CMK (cell line): Measurements from ENCODE around the gene CACNB2.

ENCODE experiments used
- DNase-seq: peaks from one replicate; pipeline ENCODE4 v3.0.0-alpha.2; 2010; ENCODE audit warnings: low read depth

The CACNB2 gene

DNA sequence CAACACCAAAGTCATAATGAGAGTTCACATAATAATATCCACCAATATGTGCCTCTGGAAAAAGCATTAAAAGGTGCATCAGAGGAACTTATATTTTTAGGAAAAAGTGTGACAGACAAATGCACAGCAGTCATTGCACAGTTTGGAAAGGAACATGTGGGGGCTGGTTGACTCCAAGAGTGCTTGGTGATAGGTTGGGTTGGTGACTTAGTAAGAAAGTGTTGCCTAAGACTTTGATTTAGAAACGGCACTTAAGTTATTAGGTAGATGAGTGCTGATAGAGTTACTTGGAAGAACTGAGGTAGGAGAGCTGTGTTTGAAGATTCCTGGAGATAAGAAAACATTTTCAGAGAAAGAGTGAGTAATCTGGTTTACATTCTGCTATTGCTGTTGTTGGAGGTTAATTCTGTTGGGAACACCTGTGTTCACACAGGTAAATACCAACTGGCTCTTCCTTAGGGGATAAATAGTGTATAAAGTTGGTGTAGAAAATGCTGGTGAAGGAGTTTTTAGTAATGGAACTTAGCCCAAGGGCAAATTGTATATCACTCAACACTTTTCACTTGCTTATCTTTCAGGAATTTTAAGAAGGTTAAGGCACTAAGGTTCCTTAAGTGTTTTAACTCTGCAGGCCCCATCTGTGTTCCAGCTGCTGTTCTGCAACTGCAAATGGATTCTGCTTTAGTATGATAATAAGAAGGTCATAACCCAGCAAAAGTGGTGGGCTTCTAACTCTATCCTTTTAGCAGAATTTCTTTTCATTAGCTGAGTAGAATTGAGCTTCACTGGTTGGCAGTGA, 315.1 kb downstream of the CACNB2 start:
- DNase-seq, result no peak

DNA sequence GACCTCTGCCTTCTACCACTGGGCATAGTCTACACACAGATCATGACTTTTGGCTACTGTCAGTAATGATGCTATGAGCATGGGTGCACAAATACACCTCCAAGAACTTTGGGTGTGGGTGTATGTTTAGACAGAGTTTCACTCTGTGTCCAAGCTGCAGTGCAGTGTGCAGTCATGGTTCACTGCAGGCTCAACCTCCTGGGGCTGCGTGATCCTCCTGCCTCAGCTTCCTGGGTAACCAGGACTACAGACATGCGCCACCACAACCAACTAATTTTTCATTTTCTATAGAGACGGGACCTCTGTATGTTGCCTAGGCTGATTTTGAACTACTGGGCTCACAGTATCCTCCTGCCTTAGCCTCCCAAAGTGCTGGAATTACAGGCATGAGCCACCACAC, 316.8 kb downstream of the CACNB2 start:
- DNase-seq, result no peak

DNA sequence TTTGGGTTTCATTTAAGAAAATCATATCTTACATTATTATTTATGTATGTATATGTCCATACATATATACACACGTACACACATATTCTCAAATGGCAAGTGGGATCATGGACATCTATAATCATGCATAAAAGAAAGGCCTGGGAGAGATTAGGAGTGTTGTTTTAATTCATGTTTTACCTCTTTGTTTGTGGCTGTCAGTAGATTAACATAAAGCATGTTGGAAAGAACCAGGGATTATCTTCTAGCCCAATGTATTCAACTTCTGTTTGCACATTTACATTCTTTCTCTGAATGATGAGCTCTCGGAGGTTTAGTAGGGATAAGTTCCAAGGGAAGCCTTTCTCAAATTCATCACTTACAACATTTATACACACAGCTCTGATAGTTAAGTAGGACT, 319.8 kb downstream of the CACNB2 start:
- no peak for DNase-seq

DNA sequence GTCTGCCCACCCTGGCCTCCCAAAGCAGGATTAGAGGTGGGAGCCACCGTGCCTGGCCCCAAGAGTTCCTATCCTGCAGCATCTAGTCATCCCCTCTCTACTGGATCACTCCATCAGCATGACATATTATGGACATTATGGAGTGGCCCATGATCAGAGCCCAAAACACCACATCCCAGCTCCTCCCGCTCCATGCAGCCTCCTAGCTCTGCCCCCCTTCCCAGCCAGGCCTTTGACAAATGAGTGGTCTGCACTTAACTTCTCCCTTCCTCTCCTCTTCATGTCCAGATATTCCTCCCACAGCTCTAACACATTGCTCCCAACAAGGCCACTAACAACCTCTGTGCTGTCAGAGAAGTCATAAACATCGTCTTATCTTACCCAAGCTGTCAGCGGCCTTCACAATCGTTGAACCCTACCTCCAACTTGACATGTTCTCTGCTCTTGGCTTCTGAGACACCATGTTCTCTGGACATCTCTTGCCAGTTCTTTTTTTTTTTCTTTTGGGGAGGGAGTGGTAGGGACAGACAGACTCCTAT, 323.5 kb downstream of the CACNB2 start:
- no peak for DNase-seq

DNA sequence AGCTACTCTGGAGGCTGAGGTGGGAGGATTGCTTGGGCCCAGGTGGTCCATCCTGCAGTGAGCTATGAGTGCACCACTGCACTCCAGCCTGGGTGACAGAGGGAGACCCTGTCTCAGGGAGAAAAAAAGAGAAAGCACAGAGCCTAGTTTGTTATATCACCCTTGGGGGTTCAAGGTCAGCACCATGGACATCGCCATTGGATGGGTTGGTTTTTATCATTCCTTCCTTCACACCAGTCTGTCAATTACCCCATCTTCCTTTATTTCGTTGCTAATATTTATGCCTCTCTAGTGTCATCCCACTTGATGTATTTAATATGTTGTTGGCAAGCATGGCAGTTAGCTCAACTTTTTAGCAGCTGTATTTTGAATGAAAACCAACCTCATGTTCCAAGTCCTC, 328.9 kb downstream of the CACNB2 start:
- DNase-seq, result no peak

DNA sequence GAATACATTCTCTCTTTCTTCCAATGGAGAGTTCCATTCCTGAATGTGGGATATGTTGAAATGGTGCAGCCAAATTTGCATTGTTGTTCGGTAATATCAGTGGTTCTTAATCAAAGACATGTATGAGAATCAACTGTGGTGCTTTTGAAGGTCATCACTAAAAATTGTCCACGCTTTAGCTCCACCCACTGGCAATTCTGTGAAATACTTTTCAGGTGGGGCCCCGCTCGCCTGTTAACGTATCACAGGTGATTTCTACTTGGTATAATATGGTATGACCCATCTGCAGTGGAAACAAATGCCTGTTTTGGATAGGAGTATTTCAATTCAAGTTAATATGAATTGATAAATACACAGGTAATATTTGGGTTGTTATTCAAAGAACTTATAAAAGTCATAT, 332.8 kb downstream of the CACNB2 start:
- DNase-seq, result no peak

DNA sequence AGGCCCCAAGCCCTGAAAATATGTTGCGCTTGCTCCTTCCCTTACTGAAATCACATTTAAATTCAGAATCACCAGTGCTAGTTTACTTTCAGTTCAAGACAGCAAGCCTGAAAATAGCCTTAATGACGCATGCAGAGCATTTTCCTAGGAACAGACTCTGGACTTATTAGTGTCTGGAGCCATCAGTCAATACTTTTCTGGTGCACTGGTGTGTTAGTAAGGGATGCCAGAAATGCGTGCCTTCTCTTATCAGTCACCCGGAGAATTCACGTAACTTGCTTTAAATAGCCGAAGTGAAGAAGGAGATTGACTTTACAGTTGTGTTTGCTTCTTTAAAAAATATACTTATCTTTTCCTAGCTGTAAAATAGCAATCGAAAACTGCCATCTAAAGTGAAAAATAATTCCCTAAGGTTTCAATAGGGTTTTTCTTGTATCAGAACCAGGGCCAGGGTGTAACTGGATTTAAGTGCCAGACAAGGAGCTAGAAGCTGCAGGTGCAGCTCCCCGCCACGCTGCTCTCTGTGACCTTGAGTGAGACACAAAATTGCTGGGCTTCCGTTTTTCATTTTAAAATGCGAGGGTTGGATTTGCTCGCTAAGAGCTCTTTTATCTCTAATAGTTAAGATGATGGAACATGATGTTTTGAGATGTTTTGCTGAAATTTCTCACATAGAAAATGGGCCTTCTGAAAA, 333.3 kb downstream of the CACNB2 start:
- no peak for DNase-seq

DNA sequence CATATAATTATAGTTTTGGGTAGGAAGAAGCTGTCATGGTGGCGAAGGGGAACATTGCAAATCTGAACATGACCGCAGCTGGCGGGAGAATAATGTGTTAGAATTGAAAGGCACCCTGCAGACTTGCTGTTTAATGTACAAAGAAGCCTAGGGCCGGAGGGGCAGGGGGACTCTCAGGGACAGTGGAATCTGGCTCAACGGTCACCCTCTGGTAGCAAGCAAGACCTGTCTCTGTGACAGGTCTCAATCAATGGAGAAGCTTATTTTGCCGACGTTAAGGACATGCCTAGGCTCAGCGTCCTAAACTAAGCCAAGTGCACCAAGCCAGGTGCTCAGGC, 333.9 kb downstream of the CACNB2 start:
- DNase-seq, result no peak

DNA sequence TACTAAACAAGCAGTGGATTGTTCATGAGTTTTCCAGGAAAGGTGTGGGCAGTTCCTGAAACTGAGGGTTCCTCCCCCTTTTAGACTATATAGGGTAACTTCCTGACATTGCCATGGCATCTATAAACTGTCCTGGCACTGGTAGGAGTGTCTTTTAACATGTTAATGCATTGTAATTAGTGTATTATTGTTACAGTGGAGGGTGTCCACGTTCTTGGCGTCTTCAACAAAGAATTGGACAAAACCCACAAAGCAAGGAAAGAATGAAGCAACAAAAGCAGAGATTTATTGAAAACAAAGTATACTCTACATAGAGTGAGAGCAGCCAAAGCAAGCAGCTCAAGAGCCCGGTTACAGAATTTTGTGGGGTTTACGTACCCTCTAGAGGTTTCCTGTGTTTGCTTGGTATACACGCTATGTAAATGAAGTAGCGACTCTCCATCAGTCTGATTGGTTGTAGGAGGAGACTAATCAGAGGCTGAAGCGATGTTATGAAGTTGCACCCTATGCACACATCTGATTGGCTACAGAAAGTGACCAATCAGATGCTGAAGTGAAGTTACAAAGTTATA, 335.9 kb downstream of the CACNB2 start:
- no peak for DNase-seq

DNA sequence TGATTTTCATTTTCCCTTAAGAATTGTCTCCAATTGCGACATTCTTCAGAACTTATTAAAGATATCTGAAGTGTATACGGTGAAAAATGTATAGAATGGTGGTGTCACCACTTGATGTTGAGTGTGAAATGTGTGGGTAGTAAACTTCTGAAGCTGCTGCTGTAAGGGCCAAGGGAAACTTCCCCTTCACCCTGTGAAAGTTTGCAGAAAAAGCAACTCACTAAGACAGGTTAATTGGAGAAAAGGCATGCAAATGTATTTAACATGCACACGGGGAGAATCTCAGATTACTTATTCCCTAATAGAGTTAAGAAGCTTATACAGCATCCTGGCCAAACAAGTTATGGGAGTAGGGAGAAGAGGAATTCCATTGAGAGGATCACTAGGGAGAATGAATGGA, 338.1 kb downstream of the CACNB2 start:
- no peak for DNase-seq

DNA sequence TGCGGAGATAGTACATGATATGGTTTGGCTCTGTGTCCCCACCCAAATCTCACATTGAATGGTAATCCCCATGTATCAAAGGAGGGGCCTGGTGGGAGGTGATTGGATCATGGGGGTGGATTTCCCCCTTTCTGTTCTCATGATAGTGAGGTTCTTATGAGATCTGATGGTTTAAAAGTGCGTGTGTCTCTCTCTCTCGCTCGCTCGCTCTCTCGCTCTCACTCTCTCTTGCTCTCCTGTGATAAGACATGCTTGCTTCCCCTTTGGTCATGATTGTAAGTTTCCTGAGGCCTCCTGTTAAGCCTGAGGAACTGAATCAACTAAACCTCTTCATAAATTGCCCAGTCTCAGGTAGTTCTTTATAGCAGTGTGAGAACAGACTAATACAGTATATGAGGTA, 339.3 kb downstream of the CACNB2 start:
- DNase-seq, result peak; percentile 7

DNA sequence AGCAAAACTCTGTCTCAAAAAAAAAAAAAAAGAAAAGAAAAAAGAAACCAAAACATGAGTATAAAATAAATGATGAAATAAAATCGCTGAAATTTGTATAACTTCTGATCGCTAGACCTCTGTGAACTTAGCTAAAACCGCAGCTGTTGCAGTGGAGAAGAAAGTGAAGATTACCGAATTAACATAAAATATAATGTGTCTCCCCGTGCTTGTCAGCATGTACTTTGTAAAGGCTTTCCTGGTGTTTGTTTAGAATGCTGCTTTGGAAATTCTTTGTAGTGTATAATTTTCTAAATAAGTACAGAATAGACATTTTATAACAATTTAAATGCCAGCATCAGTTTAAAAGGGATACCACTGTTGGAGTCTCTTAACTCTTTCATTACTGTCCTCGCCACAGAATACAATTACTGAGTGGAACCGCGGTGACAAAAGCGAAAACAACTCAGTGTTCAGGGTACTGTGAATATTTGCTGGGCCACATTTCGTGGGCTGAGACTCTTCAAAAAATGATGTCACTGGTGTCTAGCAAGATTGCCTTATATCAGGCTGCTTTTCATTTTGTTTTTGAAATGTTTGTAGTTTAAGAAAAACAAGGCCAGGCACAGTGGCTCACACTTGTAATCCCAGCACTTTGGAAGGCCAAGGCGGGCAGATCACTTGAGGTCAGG, 343.4 kb downstream of the CACNB2 start:
- DNase-seq, result no peak

DNA sequence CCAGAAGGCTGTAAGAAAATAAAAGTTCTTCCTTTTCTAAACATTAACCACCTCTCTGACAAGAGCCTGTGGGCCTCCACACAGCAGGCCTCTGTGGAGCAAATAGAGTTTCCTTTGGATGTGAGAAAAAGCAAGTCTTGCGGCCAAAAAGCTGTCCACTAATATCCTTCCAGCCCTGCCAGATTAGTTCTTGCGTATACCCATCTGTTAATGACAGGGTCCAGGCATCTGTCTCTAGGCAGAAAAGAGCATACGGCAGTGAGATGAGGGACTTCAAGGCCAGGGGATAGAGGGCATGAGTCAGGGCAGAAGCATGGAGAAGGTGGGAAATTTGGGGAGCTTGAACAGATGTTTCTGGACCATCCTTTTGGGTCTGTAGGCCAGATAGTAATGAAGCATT, 346.2 kb downstream of the CACNB2 start:
- no peak for DNase-seq

DNA sequence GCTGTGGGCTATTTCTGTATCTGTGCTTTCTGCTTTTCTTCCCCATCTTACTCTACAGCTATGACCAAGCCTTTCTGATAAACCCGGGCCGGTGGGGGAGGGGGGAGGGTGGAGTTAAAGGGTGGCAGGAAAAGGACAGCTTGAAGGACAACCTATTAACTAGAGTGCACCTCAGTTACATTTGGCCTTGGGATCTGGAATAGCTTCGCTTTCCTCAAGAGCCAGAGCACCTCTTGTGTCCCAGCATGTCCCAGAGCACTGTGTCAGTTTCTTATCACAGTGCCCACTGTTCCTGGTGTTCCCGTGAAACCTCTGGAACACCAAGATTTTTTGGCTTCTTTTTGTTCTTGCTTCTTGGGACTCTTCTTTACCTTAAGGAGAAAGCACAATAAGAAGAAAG, 350.5 kb downstream of the CACNB2 start:
- no peak for DNase-seq

DNA sequence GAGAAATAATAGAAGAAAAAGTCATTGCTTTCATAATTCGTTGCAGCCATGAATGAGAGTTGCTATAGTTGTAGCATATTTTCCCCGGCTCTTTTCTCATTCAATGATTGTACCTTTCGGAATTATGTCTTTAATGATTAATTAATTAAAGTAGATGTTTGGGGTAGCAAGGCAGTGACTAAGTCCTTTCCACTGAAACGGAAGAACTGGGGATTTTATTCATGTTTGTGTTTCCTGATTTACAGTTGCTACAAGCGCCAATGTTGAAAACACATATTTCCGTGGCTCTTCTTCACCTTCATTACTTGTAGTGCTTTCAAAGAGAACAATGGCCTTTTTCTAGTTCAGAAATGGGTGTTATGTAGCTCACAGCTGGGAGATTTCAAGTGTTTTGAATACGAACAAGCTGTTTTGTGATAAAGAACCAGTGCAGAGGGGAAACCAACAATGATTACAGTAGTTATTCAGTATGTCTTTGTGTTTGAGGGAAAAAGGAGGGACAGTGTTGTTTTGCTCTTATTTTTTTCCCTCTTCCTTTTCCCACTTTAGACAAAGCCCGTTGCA, 357.7 kb downstream of the CACNB2 start:
- no peak for DNase-seq

DNA sequence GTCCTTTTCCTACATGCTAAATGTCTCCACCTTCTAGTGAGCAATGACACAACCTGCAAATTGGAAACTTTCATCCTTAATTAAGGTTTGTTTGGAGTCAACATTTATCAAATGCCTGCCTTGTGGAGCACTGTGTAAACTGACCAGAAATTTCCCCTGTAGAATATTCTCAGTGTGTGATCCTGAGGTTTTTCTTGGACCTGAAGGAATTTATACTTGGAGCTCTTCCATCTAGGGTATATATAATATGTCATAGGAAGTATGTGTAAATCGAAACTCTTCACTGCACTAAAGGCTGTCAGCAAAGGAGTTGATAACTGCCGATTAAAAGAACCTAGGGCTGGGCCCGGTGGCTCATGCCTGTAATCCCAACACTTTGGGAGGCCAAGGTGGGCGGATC, 358.8 kb downstream of the CACNB2 start:
- DNase-seq, result no peak

DNA sequence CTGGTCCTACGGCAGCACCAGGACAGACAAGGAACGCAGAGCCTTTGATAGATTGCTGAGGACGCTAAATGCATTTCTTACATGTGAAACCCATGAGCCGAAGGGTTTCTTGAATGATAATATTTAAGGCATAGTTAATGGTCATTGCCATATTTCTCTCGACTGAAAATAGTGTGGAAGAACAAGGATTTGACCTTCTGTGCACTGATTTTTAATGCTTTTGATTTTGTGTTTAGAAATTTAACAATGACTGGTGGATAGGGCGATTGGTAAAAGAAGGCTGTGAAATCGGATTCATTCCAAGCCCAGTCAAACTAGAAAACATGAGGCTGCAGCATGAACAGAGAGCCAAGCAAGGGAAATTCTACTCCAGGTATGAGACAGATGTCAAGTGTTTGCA, 360.4 kb downstream of the CACNB2 start:
- no peak for DNase-seq

DNA sequence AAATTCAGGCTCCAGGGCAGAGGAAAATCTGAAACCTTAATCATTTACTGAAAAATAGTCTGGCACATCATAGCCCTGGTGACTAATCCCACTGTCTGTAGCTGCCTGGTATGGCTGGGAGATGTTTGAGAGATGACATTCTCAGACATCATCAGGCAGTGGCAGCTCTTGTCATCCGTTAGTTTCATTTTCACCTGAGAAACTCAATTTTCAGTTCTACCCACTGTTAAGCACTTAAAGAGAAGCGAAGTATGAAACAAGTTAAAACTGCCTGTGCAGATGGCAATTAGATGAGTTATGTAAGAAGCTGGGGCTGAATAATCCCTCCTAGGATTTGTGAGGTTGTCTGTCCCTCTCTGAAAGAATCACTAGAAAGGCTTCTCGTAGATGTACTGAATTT, 361.0 kb downstream of the CACNB2 start:
- DNase-seq, result no peak

DNA sequence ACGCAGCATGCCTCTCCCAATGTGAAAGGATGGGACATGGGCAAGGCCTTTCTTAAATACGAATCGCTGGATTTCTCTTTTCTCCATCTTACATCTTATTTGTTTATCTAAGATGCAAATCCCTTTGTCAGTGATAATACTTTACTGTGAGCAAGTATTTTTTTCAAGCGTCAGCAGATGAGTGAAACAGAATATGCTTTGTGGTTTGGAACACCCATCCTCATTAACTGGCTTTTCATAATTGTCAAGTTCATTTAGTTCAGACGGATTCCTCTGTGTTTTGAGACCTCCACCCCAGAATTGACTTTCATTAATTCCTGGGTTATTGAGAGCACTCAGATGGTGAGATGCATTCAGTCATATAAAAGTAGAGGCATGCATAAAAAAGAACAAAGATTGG, 361.4 kb downstream of the CACNB2 start:
- no peak for DNase-seq

DNA sequence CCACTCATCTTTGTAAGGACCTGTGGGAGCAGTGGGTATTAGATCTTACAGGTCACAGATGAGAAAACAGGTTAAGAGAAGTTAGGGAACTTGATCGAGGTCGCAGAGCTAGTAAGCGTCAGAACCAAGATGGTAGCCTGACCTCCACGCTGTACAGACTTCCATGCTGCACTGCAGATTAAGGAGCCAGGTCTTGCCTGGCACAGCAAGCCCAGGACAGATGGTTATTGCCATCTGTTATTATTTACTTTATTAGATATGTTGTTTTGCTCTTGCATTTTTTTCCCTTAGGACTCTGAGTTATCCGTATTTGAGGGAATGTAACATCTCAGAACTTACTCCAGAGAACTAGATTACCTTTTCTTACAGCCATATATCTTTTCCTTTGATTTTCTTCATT, 363.9 kb downstream of the CACNB2 start:
- DNase-seq, result no peak

DNA sequence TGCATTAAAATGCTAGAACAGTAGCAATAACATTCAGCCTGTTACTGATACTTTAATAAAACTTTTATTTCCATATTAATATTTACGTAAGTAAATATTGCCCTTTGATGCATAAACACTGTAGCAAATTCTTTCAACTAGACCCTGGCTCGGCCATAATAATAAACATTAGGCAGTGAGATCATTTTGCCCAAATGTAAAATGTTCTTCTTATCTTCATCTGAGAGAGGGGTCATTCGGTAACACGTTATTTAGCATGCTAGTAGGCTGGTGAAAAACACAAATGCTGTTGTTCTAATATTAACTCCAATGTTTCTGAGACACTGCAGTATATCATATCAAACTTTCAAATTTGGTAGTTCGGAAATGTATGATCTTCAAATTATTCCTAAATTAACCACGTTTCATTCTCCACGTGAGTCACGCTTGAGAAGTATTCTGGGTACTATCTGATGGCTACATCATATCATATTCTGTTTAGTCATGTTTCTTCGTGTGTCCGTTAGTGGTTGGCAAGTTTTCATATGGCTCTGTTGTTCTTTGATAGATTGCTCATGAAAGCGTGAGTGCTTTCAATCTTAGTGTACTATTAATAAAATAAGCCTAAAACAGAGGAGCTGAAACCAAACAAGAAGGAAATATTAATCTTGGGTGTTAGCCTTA, 365.4 kb downstream of the CACNB2 start:
- no peak for DNase-seq

DNA sequence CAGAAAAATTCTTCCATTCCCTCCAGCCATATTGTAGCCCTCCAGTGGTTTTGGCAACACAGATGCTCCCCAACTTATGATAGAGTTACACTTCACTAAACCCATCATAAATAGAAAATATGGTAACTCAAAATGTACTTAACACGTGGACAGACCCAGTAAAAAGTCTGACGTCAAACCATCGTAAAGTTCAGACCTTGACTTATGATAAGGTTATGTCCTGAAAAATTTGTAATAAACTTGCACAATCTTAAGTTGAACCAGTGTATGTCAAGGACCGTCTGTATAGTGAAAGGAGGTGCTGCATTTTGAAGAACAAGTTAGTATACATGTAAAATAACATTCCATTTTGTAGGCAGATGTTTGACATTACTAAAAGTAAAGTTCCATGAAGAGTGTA, 368.4 kb downstream of the CACNB2 start:
- DNase-seq, result no peak
